Measurements from ENCODE around the gene MAD2L1BP.

Gene MAD2L1BP

GRCh38 chr6:43677759-43678158 lies 42.1 kb downstream of the MAD2L1BP start:
- no peak for TF ChIP-seq CTCF (conservative IDR thresholded peaks at IDR 0.05; ENCODE audit: low read depth, low read length)

GRCh38 chr6:43678341-43678740 lies 42.7 kb downstream of the MAD2L1BP start:
- TF ChIP-seq CTCF (conservative IDR thresholded peaks at IDR 0.05; ENCODE audit: low read depth, low read length), result no peak
- H3K4me3 ChIP-seq (ENCODE audit: low read length), result no peak overlapping the region
- DNase-seq (ENCODE audit: low read depth), result no peak

More at GRCh38 chr6:43677759-43678158, 42.1 kb downstream of the MAD2L1BP start:
- DNase-seq (ENCODE audit: low read depth), result no peak
- no peak overlapping the region for H3K4me3 ChIP-seq (ENCODE audit: low read length)

GRCh38 chr6:43679057-43679456 lies 43.4 kb downstream of the MAD2L1BP start:
- DNase-seq (ENCODE audit: low read depth), result no peak
- no peak overlapping the region for H3K4me3 ChIP-seq (ENCODE audit: low read length)
- TF ChIP-seq CTCF (conservative IDR thresholded peaks at IDR 0.05; ENCODE audit: low read depth, low read length), result no peak

- TF ChIP-seq CTCF (conservative IDR thresholded peaks at IDR 0.05; ENCODE audit: low read depth, low read length), result no peak
- H3K4me3 ChIP-seq (ENCODE audit: low read length), result no peak overlapping the region
- no peak for DNase-seq (ENCODE audit: low read depth)
Observed at GRCh38 chr6:43680308-43681200, 44.9 kb downstream of the MAD2L1BP start.

GRCh38 chr6:43681303-43681702 lies 45.7 kb downstream of the MAD2L1BP start:
- no peak for TF ChIP-seq CTCF (conservative IDR thresholded peaks at IDR 0.05; ENCODE audit: low read depth, low read length)
- no peak overlapping the region for H3K4me3 ChIP-seq (ENCODE audit: low read length)
- no peak for DNase-seq (ENCODE audit: low read depth)

GRCh38 chr6:43682724-43683429 lies 47.2 kb downstream of the MAD2L1BP start:
- TF ChIP-seq CTCF (conservative IDR thresholded peaks at IDR 0.05; ENCODE audit: low read depth, low read length), result no peak
- no peak overlapping the region for H3K4me3 ChIP-seq (ENCODE audit: low read length)
- no peak for DNase-seq (ENCODE audit: low read depth)
